ENCODE measurements around the gene SLC6A15.

The SLC6A15 gene

GRCh38 chr12:84874825-84875139, 37.8 kb downstream of the SLC6A15 start:
- no peak for DNase-seq (ENCODE audit: low read depth in 2 of 2)

DNA sequence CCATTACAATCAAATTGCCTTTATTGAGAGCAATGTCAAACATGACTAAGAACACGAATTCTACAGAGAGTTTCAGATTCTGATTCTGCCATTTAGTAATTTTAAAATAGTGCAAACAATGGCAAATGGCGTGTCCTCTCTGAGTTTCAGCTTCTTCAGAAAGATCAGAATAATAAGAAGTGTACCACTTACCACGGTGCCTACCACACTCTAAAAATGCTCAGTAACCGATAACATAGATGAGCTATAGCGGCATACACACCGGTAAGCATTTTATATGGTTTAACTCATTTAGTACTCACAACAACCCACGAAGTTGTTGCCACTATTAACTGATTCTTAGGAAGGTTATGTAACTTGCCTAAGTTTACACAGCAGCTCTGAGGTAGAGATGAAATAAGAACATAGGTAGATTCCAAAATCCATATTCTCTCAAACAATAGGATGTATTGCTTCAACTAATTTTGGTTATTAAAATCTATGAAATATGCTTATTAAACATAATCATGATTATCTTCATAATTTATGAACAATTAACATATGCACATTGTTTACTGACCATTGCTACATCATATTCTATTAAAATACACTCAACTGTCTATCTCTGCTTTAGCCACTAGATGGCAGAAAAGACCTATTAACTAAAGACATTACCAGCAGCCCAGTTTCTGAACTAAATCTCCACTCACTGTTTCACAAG, 38.3 kb downstream of the SLC6A15 start:
- DNase-seq (ENCODE audit: low read depth in 2 of 2), result no peak

DNA sequence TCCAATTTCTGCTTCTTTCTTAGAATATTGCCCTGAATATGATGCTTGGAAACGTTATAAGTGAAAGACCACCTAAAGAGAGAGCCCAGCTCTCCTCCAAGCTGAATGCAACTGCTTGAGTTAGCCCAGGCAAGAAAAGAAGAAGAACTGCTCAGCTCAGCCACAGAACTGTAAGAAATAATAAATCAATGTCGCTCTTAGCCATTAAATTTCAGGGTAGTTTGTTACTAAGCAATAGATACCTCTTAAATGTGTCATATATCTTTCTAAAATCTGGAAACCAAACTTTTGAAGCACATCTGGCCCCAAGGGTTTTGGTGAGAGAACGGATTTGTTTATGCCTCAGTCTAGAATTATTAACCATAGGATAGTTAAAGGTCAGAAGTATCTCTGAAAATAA, 50.4 kb downstream of the SLC6A15 start:
- DNase-seq (ENCODE audit: low read depth in 2 of 2), result no peak

- no peak for DNase-seq (ENCODE audit: low read depth in 2 of 2)
Observed at GRCh38 chr12:84860718-84861117, 51.9 kb downstream of the SLC6A15 start.

GRCh38 chr12:84858796-84859195, 53.8 kb downstream of the SLC6A15 start:
- no peak for DNase-seq (ENCODE audit: low read depth in 2 of 2)

- DNase-seq (ENCODE audit: low read depth in 2 of 2), result no peak
Observed at GRCh38 chr12:84857525-84858208, 54.9 kb downstream of the SLC6A15 start.

GRCh38 chr12:84856156-84856900, 56.3 kb downstream of the SLC6A15 start:
- no peak for DNase-seq (ENCODE audit: low read depth in 2 of 2)

GRCh38 chr12:84843593-84844144, 68.9 kb downstream of the SLC6A15 start:
- no peak for DNase-seq (ENCODE audit: low read depth in 2 of 2)

- DNase-seq (ENCODE audit: low read depth in 2 of 2), result no peak
Observed at GRCh38 chr12:84842406-84843013, 70.1 kb downstream of the SLC6A15 start.

DNA sequence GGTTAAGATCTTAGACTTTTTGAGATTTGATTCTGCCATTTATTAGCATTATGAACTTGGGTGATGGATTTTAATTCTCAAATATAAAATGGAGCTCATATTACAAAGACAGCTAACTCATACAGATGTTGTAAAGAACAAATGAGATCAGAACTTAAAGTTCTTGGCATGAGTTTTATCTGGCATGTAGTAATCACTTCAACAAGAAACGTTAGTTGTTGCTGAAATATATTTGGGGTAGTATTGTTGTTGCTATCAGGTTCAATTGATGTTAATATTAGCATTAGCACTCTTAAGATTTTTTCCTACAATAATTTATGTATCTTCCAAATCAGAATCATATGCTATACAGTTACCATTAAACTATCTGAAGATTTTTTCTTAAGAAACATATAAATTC, 71.0 kb downstream of the SLC6A15 start:
- DNase-seq (ENCODE audit: low read depth in 2 of 2), result no peak

GRCh38 chr12:84840356-84840755, 72.2 kb downstream of the SLC6A15 start:
- no peak for DNase-seq (ENCODE audit: low read depth in 2 of 2)

DNA sequence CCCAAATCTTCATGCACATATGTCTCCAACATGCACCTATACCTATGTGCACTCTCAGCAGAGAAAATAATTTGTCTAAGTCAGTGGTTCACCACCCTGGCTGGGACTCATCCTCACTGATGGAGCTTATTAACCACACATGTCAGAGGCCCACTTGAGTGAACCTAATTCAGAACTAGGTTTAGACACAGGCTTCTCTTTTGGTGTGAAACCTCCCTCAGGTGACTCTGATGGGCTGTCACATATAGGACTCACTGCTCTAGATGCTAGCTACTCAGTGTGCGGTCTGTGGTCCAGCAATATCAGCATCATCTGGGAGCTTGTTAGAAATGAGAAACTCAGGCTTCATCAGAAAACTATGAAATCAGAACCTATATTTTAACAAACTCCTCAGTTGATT, 85.7 kb downstream of the SLC6A15 start:
- DNase-seq (ENCODE audit: low read depth in 2 of 2), result no peak

DNA sequence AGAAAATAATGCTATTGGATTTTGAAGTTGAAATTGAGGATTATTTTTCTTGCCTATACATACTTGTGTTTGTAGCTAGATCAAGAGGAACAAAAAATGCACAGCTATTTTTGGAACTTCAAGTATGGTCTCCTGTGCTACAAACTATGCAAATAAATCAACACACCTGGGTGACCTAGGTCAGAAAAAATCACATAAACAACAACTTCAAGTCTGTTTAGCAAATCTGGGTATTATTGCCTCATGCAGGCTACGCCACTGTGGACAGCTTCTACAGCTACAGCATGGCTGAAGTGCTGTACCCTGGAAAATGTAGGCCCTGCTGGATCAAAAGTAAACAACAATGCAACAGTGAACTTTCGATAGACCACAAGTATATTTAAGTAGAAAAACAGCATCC, 87.5 kb downstream of the SLC6A15 start:
- DNase-seq (ENCODE audit: low read depth in 2 of 2), result no peak

DNA sequence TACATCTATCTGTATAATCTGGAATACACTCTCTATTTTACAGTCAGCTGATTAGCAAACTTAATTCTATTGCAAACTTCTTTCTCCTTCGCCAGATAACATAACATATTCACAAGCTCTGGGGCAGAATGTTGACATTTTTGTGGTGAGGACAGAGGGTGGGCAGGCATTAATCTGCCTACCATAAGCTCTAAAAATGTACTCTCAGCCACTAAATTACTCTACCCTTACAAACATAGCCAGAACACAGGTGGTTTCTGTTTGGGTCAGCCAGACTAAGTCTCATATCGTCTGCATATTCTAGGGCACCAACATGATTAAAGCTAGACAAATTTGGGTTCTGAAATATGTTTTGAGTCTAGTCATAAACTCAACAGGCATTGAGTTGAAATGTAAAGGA, 90.1 kb downstream of the SLC6A15 start:
- no peak for DNase-seq (ENCODE audit: low read depth in 2 of 2)

GRCh38 chr12:84816916-84817695, 95.5 kb downstream of the SLC6A15 start:
- no peak for DNase-seq (ENCODE audit: low read depth in 2 of 2)

GRCh38 chr12:84814664-84815245, 97.8 kb downstream of the SLC6A15 start:
- DNase-seq (ENCODE audit: low read depth in 2 of 2), result no peak

- no peak for DNase-seq (ENCODE audit: low read depth in 2 of 2)
Observed at GRCh38 chr12:84813780-84814663, 98.6 kb downstream of the SLC6A15 start.

DNA sequence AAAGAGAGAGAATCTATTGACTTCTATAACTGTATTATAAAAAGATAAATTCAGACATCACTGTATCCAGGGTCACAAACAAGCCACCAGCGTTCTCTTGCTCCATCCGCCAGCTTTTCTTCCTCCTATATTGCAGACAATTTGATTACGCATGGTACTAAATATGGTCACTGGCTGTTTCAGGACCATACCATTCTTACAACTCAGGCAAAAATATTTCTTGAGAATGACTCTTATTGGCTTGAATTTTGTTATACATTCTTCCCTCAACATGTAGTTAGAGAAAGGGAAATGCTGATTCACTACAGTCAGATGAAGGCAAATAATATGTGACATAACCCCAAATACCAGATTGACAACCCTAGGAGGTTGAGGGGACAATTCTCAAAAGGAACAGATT, 101.3 kb downstream of the SLC6A15 start:
- DNase-seq (ENCODE audit: low read depth in 2 of 2), result no peak

DNA sequence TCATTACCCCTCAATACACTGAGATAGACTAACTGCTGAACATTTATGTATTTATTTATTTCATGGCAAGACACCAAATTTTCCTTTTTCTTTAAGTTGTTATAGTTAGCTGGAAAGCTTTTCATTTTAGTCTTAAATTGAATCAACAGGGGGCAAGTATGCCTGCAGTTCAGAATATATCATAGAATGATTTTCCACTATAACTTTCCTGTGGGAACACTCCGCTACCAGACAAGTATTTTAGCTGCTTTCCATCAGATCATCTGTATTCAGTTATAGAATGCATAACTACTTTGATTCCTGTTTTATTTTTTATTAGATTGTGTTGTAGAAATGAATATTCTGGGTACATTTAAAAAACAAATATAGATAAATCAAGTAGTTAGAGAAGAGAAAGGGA, 102.0 kb downstream of the SLC6A15 start:
- DNase-seq (ENCODE audit: low read depth in 2 of 2), result no peak
